Keratinocyte (primary cell): ENCODE measurements around the gene MFN2. TPM values are rescaled to one million over a fixed set of nuclear protein-coding genes. Genes with fewer than 3 reads are reported as not detected.

Source experiments
- DNase-seq: peaks from one replicate; pipeline ENCODE4 v3.0.0-alpha.2; 2011; ENCODE audit warnings: low read depth, missing footprints, low spot score
- FAIRE-seq: peaks from 2 replicates; lab custom pipeline; 2011; peaks lifted over from hg19 to GRCh38; lab: Jason Lieb, UNC
- H2AFZ ChIP-seq: 2 replicates; pipeline ENCODE4 v1.6.0; 2012; ENCODE audit warnings: low read length, control low read depth, inconsistent platforms; ENCODE audit not compliant: control insufficient read depth
- H3K27ac ChIP-seq: 2 replicates; pipeline ENCODE4 v1.5.1; 2011; ENCODE audit warnings: low read length; ENCODE audit not compliant: control insufficient read depth, insufficient read depth
- H3K27me3 ChIP-seq: 3 replicates; pipeline ENCODE4 v1.6.0; 2011; ENCODE audit warnings: low read length; ENCODE audit not compliant: control insufficient read depth, insufficient read depth; ENCODE audit errors: extremely low read depth
- H3K36me3 ChIP-seq, 2 experiments: 2 replicates in 1 of 2; 3 replicates in 1 of 2; pipeline ENCODE4 v1.5.1; 2011; ENCODE audit warnings: low read length in 2 of 2, mild to moderate bottlenecking in 1 of 2; ENCODE audit not compliant: control insufficient read depth in 2 of 2, insufficient read depth in 2 of 2; ENCODE audit errors: extremely low read depth in 1 of 2
- H3K4me1 ChIP-seq: 3 replicates; pipeline ENCODE4 v1.5.1; 2011; ENCODE audit warnings: low read length; ENCODE audit not compliant: control insufficient read depth, insufficient read depth; ENCODE audit errors: extremely low read depth
- H3K4me2 ChIP-seq: 3 replicates; pipeline ENCODE4 v1.6.0; 2011; ENCODE audit warnings: low read depth, low read length; ENCODE audit not compliant: control insufficient read depth, insufficient read depth; ENCODE audit errors: extremely low read depth
- H3K4me3 ChIP-seq, 3 experiments: fragments of 200-600 bp in 1 of 3; sonication (generic) in 1 of 3; 2 replicates in 2 of 3; 3 replicates in 1 of 3; pipeline ENCODE4 v1.5.1; 2011 to 2016; ENCODE audit warnings: low read length in 3 of 3, mild to moderate bottlenecking in 3 of 3, control low read depth in 2 of 3, inconsistent platforms in 1 of 3, low read depth in 1 of 3, mixed read lengths in 1 of 3, mixed run types in 1 of 3, moderate library complexity in 1 of 3; ENCODE audit not compliant: control insufficient read depth in 2 of 3, insufficient read depth in 2 of 3; ENCODE audit errors: extremely low read depth in 1 of 3
- H3K79me2 ChIP-seq: 2 replicates; pipeline ENCODE4 v1.6.0; 2012; ENCODE audit warnings: low read length; ENCODE audit not compliant: control insufficient read depth, insufficient read depth
- H3K9ac ChIP-seq: 3 replicates; pipeline ENCODE4 v1.6.0; 2011; ENCODE audit warnings: low read length; ENCODE audit not compliant: control insufficient read depth, insufficient read depth; ENCODE audit errors: extremely low read depth
- H3K9me1 ChIP-seq: 3 replicates; pipeline ENCODE4 v1.6.0; 2011; ENCODE audit warnings: low read length; ENCODE audit not compliant: control insufficient read depth, insufficient read depth; ENCODE audit errors: extremely low read depth
- H3K9me3 ChIP-seq: 2 replicates; pipeline ENCODE4 v1.5.1; 2012; ENCODE audit warnings: low read depth, low read length; ENCODE audit not compliant: control insufficient read depth
- H4K20me1 ChIP-seq: 3 replicates; pipeline ENCODE4 v1.6.0; 2011; ENCODE audit warnings: low read length; ENCODE audit not compliant: control insufficient read depth, insufficient read depth; ENCODE audit errors: extremely low read depth
- CTCF ChIP-seq, 3 experiments: IDR thresholded peaks in 1 of 3; conservative IDR thresholded peaks in 1 of 3; optimal IDR thresholded peaks in 1 of 3; 2 replicates in 2 of 3; 3 replicates in 1 of 3; pipeline versions ENCODE3 to v1.5.1; 2011; ENCODE audit warnings: low read length in 3 of 3, mild to moderate bottlenecking in 3 of 3, moderate library complexity in 2 of 3, control low read depth in 1 of 3, inconsistent platforms in 1 of 3; ENCODE audit not compliant: insufficient read depth in 2 of 3; ENCODE audit errors: extremely low read depth in 1 of 3
- EZH2 ChIP-seq: IDR thresholded peaks from one replicate; pipeline ENCODE4 v1.6.1; 2012; ENCODE audit warnings: inconsistent platforms, mild to moderate bottlenecking, low read length, moderate library complexity
- dilution Hi-C: fragments of 300-500 bp; cut with MboI; formaldehyde crosslinking; loops from one replicate; pipeline ENCODE4 v1.7.0; 2020; ENCODE audit warnings: low sequenced_read_pairs; ENCODE audit not compliant: extremely low pct_ligation_motif_present
- polyA plus RNA-seq, 5 experiments: library from polyadenylated mRNA; depleted of rRNA in 3 of 5; stranded (reverse) in 3 of 5; stranded (forward) in 1 of 5; unstranded in 1 of 5; fragments of >200 nt; gene quantifications; 1 replicate in 1 of 5; 2 replicates in 3 of 5; 3 replicates in 1 of 5; pipeline versions ENCODE4 v1.2.1 to v1.2.3, GENCODE V29; 2011 to 2012; ENCODE audit warnings: missing spikeins in 2 of 5, low read depth in 1 of 5, low replicate concordance in 1 of 5

The MFN2 gene
- polyA plus RNA-seq, 1 donor (not counting 4 experiments of a cell fraction or from before 2014, with no cell fraction given): 102 TPM

DNA sequence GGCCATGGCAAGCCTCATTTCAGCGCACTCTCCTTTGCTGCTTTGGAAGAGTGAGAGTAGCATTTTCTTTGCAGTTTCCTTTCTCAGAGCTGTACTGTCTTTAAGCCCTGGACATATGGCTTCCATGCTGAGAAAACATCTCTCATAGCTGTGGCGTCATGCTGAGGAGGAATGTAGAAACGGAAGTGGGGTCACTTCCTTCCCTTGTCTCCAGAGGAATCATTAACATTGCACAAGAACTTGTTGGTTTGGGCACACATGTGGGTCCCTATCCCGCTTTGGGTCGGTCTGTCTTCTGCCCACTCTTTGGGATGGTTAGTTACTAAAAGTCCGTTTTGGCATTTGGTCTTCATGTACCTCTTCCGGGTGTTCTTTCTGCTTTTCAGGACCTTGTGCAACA, 5.6 kb downstream of the MFN2 start:
- no peak for TF ChIP-seq EZH2
- TF ChIP-seq CTCF (optimal IDR thresholded peaks at IDR 0.05 in 1 of 3, IDR thresholded peaks at IDR 0.05 in 1 of 3, conservative IDR thresholded peaks at IDR 0.05 in 1 of 3; ENCODE audit: extremely low read depth in 1 of 3, insufficient read depth in 2 of 3, low read length in 3 of 3): no peak

GRCh38 chr1:11989669-11990068, 9.4 kb downstream of the MFN2 start:
- H3K9me3 ChIP-seq: no peaks in the 10 kb centered on the region
- FAIRE-seq (no peak), DNase-seq (no peak)
- peaks cover 6% of the 10 kb centered on the region for H4K20me1 ChIP-seq
- no peak overlapping the region for H2AFZ ChIP-seq
- peaks cover 69% of the 10 kb centered on the region for H3K79me2 ChIP-seq
- H3K27me3 ChIP-seq: no peaks in the 10 kb centered on the region
- H3K27ac ChIP-seq: no peak overlapping the region
- TF ChIP-seq EZH2 (no peak), CTCF (optimal IDR thresholded peaks at IDR 0.05 in 1 of 3, IDR thresholded peaks at IDR 0.05 in 1 of 3, conservative IDR thresholded peaks at IDR 0.05 in 1 of 3; ENCODE audit: extremely low read depth in 1 of 3, insufficient read depth in 2 of 3, low read length in 3 of 3) (no peak)
- dilution Hi-C loops: no loop called here
- no peaks in the 10 kb centered on the region for H3K4me1 ChIP-seq
- H3K36me3 ChIP-seq: peaks cover 44 to 46% of the 10 kb centered on the region in 2 experiments
- H3K9me1 ChIP-seq: peaks cover 2% of the 10 kb centered on the region
- H3K4me2 ChIP-seq: no peak overlapping the region
- no peak overlapping the region for H3K4me3 ChIP-seq
- H3K9ac ChIP-seq: no peak overlapping the region

More for the DNA sequence above, 5.6 kb downstream of the MFN2 start:
- H3K9me3 ChIP-seq: no peaks in the 10 kb centered on the region
- FAIRE-seq: no peak
- H3K4me1 ChIP-seq: peaks cover 28% of the 10 kb centered on the region
- peaks cover 43 to 62% of the 10 kb centered on the region in 2 experiments for H3K36me3 ChIP-seq
- no peak overlapping the region for H3K4me3 ChIP-seq
- no peak overlapping the region for H3K9ac ChIP-seq
- H3K4me2 ChIP-seq: no peak overlapping the region
- H4K20me1 ChIP-seq: peaks cover 23% of the 10 kb centered on the region
- H3K9me1 ChIP-seq: peaks cover 5% of the 10 kb centered on the region
- no peak overlapping the region for H3K27ac ChIP-seq
- H3K27me3 ChIP-seq: no peaks in the 10 kb centered on the region
- dilution Hi-C loops: no loop called here
- peaks cover 90% of the 10 kb centered on the region for H3K79me2 ChIP-seq
- no peak overlapping the region for H2AFZ ChIP-seq
- DNase-seq: no peak
